HG03280 (cell line): ENCODE results near the gene ZNF581.

Experiments used
- ATAC-seq: cut with Tn5 transposase; IDR thresholded peaks from one replicate; pipeline ENCODE4 v1.9.1; 2021; ENCODE audit warnings: mild to moderate bottlenecking, moderate library complexity; ENCODE audit not compliant: unreplicated experiment

ZNF581 gene

GRCh38 chr19:55677572-55678028 is 34.2 kb downstream of the ZNF581 start:
- ATAC-seq, result no peak

- peak; percentile 62 for ATAC-seq
Observed at GRCh38 chr19:55678121-55678671, 34.7 kb downstream of the ZNF581 start.

DNA sequence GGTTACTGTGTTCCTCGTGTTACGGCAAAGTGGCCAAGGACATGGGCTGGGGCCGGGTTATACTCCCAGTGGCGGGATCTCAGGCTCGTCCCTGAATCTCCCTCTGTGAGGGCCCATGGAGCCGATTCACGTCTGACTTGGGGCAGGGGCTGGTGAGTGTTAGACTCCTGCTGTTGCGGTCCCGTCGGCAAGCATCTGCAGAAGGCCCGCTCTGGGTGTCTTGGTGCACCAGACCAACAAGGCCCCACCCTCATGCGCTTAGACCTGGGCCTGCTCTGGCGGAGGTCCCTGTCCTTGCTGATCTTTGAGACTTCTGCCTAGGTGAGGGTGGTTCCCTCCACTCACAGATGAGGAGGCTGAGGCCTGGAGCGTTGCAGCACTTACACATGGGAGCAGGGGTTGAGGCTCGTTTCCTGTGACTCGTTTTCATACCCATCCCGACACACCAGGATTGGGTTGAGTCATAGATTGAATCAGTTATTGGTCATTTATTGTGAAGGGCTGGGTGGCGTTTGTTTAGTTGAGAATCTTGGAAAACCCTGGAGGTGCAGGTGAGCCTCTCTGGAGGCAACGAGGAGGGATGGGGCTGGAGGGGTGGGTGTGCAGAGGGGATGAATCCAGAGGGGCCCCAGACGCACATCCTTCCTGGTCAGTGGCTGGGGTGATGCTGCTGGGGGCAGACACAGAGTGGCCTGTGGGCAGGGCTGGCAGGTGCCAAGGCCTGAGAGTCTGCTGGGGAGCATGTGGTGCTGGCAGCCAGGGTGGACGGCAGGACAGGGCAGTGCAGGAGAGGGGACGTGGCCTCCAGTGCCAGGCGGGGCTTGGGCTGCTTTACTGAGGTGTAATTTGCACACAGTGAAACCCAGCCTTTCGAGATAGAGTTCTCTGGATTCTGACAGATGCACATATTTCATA is 36.2 kb downstream of the ZNF581 start:
- ATAC-seq, result no peak

GRCh38 chr19:55680339-55681130 is 37.1 kb downstream of the ZNF581 start:
- no peak for ATAC-seq

GRCh38 chr19:55681131-55682092 is 38.0 kb downstream of the ZNF581 start:
- no peak for ATAC-seq

GRCh38 chr19:55683449-55684261 is 40.2 kb downstream of the ZNF581 start:
- ATAC-seq, result no peak

DNA sequence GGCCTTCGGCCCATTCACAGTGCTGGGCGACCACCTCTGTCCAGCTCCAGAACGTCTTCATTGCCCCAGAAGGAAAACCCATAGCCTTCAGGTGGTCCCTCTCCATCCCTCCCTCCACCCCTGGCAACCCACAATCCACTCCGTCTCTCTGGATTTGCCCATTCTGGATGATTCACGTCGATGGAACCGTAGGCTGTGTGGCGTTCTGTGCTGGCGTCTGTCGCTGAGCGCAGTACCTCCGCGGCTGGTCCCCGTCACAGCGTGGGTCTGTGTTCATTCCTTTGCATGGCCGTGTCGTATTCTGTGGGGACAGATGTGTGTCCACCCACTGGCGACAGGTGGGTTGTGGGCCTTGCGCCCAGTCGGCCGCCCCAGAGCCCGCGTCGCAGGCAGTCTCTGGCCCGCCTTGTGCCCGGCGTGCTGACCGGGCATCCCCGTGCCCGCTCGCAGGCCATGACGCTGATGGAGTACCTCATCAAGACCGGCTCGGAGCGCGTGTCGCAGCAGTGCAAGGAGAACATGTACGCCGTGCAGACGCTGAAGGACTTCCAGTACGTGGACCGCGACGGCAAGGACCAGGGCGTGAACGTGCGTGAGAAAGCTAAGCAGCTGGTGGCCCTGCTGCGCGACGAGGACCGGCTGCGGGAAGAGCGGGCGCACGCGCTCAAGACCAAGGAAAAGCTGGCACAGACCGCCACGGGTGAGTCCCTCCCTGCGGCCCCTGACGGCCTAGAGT is 41.7 kb downstream of the ZNF581 start:
- ATAC-seq, result no peak

GRCh38 chr19:55685776-55686175 is 42.3 kb downstream of the ZNF581 start:
- no peak for ATAC-seq

GRCh38 chr19:55686311-55687050 is 43.0 kb downstream of the ZNF581 start:
- ATAC-seq, result no peak

DNA sequence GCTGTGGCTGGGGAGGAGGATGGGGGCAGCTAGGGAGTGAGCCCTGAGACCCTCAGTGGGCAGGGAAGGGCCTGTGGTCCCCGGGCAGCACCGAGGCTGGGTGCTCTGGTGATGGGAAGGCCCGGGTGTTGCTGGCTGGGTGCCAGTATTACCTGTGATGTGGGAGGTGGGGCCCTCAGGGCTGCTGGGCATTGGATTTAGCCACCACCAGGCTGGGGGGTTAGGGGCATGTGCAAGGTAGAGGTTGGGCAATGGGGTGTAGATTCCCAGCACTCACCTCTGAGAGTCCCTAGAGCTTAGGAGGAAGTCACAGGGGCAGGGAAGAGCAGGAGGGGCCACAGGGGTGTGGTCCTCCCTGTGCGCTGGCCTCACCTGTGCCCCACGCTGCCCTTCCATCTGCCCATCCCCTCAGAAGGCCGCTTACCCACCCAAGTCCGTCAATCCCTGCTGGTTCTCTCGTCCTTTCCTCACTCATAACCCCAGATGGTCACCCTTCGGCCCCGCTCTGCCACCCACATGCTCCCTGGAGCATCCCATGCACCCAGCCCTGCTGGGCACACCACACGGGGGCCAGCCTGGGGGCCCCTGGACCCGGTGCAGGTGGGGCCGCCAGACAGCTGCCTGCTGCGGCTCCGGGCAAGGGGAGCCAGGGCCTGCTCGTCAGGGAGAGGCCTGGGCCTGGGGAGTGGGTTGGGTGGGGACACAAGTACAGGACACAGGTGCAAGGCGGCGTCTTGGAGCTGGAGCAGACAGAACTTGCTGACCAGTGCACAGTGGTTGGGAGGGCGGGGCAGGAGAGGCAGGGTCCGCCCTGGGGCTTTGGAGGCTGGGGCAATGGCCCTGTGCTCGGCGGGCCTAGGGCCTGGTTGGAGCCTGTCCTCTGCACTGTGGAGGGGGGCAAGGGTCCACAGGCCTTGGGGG is 44.1 kb downstream of the ZNF581 start:
- no peak for ATAC-seq

- no peak for ATAC-seq
Observed at GRCh38 chr19:55688422-55689218, 45.2 kb downstream of the ZNF581 start.

DNA sequence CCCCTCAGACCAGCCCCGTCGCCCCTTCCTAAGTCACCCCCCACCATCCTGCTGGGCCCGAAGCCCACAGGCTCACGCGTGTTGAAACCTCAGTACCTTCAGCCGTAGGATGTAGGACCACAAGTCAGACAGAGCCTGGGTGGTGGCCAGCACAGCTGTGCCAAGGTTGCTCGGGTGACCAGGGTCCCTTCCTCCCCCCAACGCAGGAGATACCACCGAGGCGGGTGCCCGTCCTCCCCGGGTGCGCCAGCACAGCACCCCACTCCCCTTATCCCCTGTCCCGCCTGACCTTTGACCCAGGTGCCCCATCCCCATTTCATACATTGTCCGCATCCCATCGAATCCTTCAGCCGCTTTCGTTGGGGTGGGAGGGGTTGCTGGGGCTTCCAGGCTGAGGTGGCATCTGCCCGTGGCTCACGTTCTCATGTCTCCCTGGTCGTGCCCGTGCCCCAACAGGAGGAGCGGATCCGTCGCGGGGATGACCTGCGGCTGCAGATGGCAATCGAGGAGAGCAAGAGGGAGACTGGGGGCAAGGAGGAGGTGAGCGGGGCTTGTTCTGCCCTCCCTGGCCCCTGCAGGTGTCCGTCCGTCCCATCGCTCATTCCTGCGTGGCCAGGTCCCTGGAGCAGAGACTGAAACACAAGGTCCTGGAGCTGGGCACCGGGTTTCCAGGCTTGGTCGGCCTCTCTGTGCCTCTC is 46.1 kb downstream of the ZNF581 start:
- no peak for ATAC-seq

DNA sequence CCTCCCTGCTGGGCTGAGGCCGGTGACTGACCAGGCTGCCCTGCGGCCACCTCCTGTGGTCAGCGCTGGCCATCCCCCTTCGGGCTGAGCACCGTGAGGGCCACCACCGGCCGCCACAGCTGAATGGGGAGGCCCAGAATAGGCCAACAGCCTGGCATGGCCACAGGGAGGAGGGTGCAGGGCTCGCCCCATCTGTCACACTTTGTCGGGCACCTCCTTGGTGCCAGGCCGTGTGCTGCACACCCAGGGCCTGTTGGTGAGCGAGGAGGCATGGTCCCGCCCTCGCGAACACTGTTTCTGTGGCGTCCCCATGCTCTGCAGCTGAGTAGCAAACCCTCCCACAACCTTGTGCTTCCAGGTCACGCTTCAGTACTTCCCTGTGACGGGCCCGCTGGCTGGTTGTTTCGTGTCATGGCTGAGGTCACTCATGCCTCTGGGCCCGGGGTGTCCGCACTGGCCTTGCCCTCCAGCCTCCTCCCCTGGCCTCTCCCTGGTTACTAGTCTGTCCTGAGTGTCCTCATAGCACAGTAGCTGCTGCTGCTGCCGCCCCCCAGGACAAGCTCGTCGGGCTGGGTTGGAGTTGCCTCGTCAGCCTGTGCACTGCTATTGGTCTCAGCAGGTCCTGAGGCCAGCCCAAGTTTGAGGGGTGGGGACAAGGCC is 46.8 kb downstream of the ZNF581 start:
- no peak for ATAC-seq

DNA sequence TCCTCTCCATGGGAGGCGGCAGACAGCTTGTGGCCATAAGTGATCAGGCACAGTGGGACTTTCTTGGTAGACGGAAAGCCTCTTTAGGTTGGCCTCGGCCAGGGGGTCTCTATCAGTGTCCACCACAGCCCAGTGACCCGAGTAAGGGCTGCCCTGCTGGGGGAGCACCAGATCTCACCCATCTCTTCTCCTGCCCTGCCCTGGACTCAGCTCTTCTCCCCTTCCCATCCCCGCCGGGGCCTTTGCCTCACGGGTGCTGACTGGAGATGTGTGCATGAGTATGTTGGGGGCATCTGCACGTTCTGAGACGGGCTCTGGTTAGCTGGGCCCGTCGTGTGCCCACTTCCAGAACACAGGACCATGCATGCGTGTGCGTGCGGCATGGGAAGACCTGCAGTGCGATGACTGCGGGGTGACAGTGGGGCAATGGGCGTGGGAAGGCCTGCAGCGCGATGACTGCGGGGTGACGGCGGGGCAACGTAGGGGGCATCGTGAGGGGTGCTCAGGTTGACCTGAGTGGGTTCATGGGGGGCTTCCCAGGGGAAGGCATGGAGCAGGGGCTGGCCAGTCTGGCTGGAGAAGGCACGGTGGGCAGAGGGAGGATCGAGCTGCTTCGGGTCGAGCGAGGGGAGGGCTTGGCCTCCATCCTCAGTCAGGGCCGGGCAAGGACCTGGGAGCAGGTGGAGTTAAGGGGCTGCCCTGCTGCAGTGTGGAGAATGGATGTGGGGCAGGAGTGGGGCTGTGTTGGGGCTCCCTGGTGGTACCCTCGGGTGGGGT is 47.5 kb downstream of the ZNF581 start:
- no peak for ATAC-seq
